Measurements from ENCODE around the gene RAB22A. TPM values are rescaled to one million over a fixed set of nuclear protein-coding genes. Genes with fewer than 3 reads are reported as not detected.
"Not testable (repeated sequence)": the region's sequence is repeated elsewhere in the genome, so short reads cannot be mapped to it uniquely, and the experiment has no call there.

RAB22A gene
- total and polyA plus RNA-seq, 2 experiments from 2014 or later: 5.4 to 7.7 TPM

DNA sequence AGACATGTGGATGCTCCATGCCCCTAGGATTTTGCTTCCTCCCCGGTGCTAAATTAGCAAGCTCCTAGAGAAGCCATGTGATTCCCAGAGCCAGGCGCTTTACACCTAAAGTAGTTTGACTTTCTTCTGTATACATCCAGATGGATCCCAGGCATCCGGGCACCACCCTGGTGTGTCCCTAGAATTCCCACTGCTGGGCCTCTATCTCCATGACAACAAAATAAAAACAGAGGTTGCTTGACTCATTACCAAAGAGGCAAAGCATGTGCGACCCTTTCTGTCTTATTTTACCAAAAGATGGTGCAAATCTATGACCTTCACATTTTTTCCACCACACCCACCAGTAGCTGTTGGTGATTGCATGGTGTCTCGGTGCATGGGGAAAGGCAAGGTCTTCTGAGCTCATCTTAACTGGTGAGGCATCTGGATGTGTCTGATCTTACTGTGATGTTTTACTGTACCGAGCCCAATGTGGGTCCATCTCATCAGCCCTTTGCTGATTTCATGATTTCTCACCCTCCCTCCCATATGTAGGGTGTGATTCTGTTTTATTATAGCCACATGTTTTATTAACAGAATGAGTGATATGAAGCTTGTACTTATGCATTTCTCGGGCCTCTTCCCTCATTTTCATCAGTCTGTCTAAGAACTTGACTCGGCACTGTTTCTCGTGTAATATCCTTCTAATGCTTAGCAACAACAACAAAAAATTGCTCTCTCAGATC, 52.1 kb downstream of the RAB22A start:
- Histone ChIP-seq H3K36me3 (peaks cover 19% of the 10 kb centered on the region), H3K9me3 (ENCODE audit: low read depth) (no peaks in the 10 kb centered on the region), H3K4me3 (no peak overlapping the region), H3K27me3 (no peaks in the 10 kb centered on the region), H3K27ac (no peak overlapping the region), H3K4me1 (ENCODE audit: low read depth) (no peaks in the 10 kb centered on the region)
- peak in 1 of 2 donors; percentile 38 for DNase-seq (ENCODE audit: low read depth in 1 of 2, low spot score in 1 of 2)
- TF ChIP-seq, protein P1, sequence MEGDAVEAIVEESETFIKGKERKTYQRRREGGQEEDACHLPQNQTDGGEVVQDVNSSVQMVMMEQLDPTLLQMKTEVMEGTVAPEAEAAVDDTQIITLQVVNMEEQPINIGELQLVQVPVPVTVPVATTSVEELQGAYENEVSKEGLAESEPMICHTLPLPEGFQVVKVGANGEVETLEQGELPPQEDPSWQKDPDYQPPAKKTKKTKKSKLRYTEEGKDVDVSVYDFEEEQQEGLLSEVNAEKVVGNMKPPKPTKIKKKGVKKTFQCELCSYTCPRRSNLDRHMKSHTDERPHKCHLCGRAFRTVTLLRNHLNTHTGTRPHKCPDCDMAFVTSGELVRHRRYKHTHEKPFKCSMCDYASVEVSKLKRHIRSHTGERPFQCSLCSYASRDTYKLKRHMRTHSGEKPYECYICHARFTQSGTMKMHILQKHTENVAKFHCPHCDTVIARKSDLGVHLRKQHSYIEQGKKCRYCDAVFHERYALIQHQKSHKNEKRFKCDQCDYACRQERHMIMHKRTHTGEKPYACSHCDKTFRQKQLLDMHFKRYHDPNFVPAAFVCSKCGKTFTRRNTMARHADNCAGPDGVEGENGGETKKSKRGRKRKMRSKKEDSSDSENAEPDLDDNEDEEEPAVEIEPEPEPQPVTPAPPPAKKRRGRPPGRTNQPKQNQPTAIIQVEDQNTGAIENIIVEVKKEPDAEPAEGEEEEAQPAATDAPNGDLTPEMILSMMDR (IDR thresholded peaks at IDR 0.05; ENCODE audit: low read depth, low read length): no peak

DNA sequence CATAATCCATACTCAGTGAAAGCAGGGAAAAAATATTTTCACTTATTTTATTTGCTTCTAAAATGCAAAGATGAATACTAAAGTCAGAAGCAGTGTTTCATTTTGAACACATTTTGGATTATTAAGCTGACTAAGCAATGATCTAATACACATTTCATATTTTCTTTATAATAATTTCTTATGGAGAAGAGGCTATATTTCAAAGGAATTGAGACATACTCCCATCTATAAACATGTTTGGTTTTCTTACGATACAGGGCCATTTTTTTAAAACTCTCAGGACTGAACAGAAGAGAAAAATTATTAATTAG, 52.6 kb downstream of the RAB22A start:
- no peaks in the 10 kb centered on the region for H3K9me3 ChIP-seq (ENCODE audit: low read depth)
- peaks cover 19% of the 10 kb centered on the region for H3K36me3 ChIP-seq
- no peaks in the 10 kb centered on the region for H3K27me3 ChIP-seq
- H3K27ac ChIP-seq: no peak overlapping the region
- TF ChIP-seq, protein P1 (IDR thresholded peaks at IDR 0.05; ENCODE audit: low read depth, low read length): no peak
- H3K4me1 ChIP-seq (ENCODE audit: low read depth): no peaks in the 10 kb centered on the region
- no peak overlapping the region for H3K4me3 ChIP-seq
- no peak for DNase-seq (ENCODE audit: low read depth in 1 of 2, low spot score in 1 of 2)

DNA sequence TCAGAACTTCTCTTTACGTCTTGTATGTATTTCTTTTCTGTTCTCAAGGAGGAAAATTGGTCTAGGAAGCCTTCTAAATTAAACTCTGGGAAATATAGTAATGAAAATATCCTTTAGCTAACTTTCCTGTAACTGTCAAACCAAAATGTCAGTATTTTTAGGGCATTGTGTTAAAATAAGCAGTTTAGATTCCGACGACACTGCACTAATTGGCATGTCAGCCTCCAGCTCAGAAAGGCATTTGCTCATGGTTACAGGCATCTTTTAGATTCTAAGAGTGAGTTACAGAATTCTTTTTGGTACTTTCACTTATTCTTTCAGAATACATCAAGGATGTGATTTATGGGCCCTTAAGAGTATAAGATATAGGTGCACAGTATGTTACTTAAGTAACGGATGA, 53.5 kb downstream of the RAB22A start:
- H3K27ac ChIP-seq: no peak overlapping the region
- H3K36me3 ChIP-seq: peaks cover 19% of the 10 kb centered on the region
- no peaks in the 10 kb centered on the region for H3K9me3 ChIP-seq (ENCODE audit: low read depth)
- H3K27me3 ChIP-seq: no peaks in the 10 kb centered on the region
- TF ChIP-seq, protein P1 (IDR thresholded peaks at IDR 0.05; ENCODE audit: low read depth, low read length): no peak
- H3K4me3 ChIP-seq: no peak overlapping the region
- no peak for DNase-seq (ENCODE audit: low read depth in 1 of 2, low spot score in 1 of 2)
- peaks cover 7% of the 10 kb centered on the region for H3K4me1 ChIP-seq (ENCODE audit: low read depth)

DNA sequence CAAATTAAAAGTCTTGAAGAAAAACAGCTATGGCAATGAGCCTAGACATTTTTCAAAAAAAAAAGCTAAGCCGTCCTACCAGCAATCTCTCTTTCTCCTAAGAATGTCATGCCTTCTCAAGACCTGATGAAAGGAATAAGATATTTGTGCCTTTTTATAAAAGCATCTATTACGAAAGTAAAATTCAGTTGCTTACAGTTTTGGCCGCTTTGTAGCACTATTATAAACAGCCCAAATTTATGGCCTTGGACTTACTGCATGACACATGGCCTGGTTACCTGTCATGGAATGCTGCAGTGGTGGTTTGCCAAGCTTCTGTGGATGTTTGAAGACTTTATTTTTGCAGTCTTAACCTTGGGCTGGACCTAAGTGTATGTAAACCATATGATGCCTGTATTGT, 57.4 kb downstream of the RAB22A start:
- H3K27ac ChIP-seq: no peak overlapping the region
- H3K4me3 ChIP-seq: no peak overlapping the region
- H3K36me3 ChIP-seq: no peaks in the 10 kb centered on the region
- no peak for DNase-seq (ENCODE audit: low read depth in 1 of 2, low spot score in 1 of 2)
- TF ChIP-seq, protein P1 (IDR thresholded peaks at IDR 0.05; ENCODE audit: low read depth, low read length): no peak
- H3K27me3 ChIP-seq: no peaks in the 10 kb centered on the region
- H3K4me1 ChIP-seq (ENCODE audit: low read depth): peaks cover 8% of the 10 kb centered on the region
- H3K9me3 ChIP-seq (ENCODE audit: low read depth): no peaks in the 10 kb centered on the region

DNA sequence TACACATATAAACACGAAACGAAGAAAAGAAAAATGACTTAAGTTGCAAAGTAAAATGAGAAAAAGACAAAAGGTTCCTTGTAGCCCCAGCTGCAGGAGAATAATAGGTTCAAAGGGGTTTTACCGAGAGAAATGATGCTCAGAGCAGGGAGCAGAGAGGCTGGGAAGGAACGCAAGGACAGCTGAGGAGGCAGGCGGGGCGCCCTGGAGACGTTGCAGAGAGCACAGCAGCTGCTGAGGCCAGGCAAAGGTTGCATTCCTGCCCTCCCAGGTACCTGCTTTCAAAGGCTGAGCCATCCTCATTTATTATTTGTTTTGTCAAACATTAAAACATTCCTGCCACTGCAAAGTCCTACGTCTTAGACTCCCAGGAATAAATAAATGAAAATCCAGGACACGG, 63.3 kb downstream of the RAB22A start:
- Histone ChIP-seq H3K27ac (no peak overlapping the region), H3K4me1 (ENCODE audit: low read depth) (peaks cover 3% of the 10 kb centered on the region)

DNA sequence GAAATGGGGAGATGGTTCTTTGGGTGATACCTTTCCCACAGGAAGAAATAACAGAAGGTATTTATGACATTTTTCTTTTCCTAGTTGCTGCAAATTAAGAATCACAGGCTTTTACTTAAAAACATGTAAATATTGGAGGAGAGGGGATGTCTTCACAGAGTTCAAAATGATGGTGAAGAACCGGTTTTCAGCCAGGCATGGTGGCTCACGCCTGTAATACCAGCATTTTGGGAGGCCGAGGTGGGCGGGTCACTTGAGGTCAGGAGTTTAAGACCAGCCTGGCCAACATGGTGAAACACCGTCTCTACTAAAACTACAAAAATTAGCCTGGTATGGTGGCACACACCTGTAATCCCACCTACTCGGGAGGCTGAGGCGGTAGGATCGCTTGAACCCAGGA, 63.8 kb downstream of the RAB22A start:
- H3K27ac ChIP-seq; H3K27me3 ChIP-seq; H3K4me3 ChIP-seq; DNase-seq (ENCODE audit: low read depth in 1 of 2, low spot score in 1 of 2); H3K4me1 ChIP-seq (ENCODE audit: low read depth); H3K36me3 ChIP-seq; H3K9me3 ChIP-seq (ENCODE audit: low read depth): not testable (repeated sequence)

More for the DNA sequence above, 63.3 kb downstream of the RAB22A start:
- Histone ChIP-seq H3K27me3 (no peaks in the 10 kb centered on the region), H3K9me3 (ENCODE audit: low read depth) (no peaks in the 10 kb centered on the region), H3K36me3 (no peaks in the 10 kb centered on the region), H3K4me3 (no peak overlapping the region)
- DNase-seq (ENCODE audit: low read depth in 1 of 2, low spot score in 1 of 2): no peak
- TF ChIP-seq, protein P1 (IDR thresholded peaks at IDR 0.05; ENCODE audit: low read depth, low read length): no peak
